Kasumi-1 (cell line): ENCODE results near the gene KIF27.
"Not testable (repeated sequence)": the region's sequence is repeated elsewhere in the genome, so short reads cannot be mapped to it uniquely, and the experiment has no call there.

Experiments
- DNase-seq, 2 experiments: peaks; one replicate each; lab custom pipeline; 2025; lab: John Stamatoyannopoulos, UW

Gene KIF27

DNA sequence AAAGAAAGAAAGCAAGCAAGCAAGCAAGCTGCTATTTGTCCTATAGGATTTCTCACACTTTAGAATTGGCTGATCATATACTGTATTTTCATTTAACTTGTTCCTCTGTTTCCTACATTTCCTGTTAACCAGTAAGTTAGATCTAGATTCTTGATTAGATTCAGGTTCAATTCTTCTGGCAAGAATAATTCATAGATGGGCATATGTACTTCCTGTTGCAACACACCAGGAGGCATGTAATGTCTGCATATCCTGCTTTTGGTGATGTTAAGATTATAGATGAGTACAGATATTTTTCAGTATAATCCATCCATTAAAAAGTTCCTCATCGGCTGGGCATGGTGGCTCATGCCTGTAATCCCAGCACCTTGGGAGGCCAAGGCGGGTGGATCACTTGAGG lies 10.8 kb upstream of the KIF27 start:
- DNase-seq, result peak in 1 of 2 experiments; percentile 27

DNA sequence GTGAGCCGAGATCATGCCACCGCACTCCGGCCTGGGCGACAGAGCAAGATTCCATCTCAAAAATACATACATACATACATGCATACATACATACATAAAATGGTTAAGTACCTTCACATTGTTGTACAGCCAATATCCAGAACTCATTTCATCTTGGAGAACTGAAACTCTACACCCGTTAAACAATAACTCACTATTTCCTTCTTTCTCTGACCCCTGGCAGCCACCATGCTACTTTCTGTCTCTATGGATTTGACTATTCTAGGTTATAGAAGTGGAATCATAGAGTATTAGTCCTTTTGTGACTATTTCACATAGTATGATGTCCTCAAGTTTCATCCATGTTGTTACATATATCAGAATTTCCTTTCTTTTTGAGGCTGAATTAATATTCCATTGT lies 9.6 kb upstream of the KIF27 start:
- no peak for DNase-seq

DNA sequence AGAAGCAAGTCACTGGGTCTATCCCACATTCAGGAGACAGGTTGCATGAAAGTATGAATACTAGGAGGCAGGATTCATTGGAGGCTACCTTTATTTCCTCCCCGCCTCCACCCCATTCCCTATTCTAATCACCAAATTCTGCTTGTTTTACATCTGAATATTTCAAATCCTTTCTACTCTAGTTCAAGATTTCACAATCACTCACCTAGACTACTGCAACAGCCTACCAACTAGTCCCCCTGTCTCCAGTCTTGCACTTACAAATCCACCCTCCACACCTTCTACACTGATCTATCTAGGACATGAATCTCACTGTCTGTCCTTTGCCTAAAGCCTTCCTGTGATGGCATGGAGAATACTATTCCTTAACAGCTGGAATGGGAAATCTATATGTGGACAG lies 6.4 kb upstream of the KIF27 start:
- no peak for DNase-seq

DNA sequence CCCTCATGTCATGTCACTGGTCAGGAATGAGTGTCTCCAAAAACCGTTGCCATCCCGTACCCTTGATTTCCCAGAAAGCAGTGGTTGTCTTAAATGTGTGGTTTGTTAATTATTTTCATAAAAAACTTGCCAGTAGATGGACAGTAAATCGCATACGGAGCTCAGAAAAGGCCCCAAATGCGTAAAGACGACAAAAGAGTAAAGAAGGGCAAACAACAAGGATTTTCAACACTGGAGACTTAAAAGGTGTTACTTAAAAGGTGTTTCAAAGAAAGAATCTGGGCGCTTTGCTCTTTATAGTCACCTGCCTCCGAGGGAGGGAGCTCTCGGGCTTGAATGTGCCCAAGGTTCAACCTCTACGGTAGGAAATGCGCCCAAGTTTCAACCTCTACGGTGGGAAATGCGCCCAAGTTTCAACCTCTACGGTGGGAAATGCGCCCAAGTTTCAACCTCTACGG lies 734 bp downstream of the KIF27 start:
- peak; percentile 70 to 74 for DNase-seq

DNA sequence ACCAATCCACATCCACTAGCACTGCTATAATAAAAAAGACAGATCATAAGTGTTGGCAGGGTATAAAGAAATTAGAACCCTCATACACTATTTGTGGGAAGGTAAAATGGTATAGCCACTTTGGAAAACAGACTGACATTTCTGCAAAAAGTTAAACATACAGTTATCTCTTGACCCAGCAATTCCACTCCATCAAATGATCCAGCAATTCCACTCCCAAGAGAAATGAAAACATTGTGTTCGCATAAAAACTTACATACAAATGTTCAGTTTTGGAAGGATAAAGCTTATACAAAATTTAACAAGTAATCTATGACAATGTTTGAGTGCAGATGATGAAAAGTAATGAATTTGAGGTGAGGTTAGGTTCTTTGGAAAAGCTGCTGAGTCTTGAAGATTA lies 2.1 kb downstream of the KIF27 start:
- DNase-seq, result no peak

- DNase-seq, result peak; percentile 56 to 59
These were observed 9.0 kb downstream of the KIF27 start for GRCh38 chr9:83912194-83912593.

DNA sequence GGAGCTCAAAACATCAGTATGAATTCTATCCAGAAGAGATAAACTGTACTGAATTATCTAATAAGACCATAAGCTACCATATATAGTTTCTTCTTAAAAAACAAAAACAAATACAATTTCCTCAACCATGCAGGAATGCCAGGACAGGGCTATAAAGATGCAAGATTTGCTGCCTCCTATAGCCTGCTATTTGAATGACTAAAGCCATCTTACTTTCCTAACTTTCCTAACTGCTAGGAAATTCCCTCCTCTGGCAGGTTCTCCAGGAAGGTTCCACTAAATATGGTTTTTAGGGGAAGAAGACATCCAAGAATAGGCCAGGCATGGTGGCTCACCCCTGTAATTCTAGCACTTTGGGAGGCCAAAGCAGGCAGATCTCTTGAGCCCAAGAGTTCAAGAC lies 15.1 kb downstream of the KIF27 start:
- no peak for DNase-seq

GRCh38 chr9:83900615-83901014 lies 20.6 kb downstream of the KIF27 start:
- DNase-seq, result not testable (repeated sequence)

GRCh38 chr9:83894301-83894700 lies 26.9 kb downstream of the KIF27 start:
- not testable (repeated sequence) for DNase-seq

DNA sequence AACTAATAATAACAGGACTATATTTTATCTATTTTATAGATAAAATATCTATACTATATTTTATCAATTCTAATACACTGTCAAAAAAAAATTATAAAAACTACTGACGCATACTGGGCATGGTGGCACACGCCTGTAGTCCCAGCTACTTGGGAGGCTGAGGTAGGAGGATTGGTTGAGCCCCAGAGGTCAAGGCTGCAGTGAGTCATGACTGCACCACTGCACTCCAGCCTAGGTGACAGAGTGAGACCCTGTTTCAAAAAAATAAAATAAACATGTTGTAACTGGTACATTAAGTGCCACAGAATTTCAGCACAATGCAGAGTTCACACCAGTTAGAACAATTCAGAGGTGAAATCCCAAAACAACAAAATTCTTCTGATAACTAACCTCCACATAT lies 34.7 kb downstream of the KIF27 start:
- DNase-seq, result not testable (repeated sequence)

GRCh38 chr9:83885559-83886240 lies 35.5 kb downstream of the KIF27 start:
- not testable (repeated sequence) for DNase-seq

- not testable (repeated sequence) for DNase-seq
These were observed 39.4 kb downstream of the KIF27 start for GRCh38 chr9:83881687-83882408.

- not testable (repeated sequence) for DNase-seq
These were observed 45.7 kb downstream of the KIF27 start for GRCh38 chr9:83875559-83875958.

- DNase-seq, result not testable (repeated sequence)
These were observed 71.3 kb downstream of the KIF27 start for GRCh38 chr9:83849895-83850294.

DNA sequence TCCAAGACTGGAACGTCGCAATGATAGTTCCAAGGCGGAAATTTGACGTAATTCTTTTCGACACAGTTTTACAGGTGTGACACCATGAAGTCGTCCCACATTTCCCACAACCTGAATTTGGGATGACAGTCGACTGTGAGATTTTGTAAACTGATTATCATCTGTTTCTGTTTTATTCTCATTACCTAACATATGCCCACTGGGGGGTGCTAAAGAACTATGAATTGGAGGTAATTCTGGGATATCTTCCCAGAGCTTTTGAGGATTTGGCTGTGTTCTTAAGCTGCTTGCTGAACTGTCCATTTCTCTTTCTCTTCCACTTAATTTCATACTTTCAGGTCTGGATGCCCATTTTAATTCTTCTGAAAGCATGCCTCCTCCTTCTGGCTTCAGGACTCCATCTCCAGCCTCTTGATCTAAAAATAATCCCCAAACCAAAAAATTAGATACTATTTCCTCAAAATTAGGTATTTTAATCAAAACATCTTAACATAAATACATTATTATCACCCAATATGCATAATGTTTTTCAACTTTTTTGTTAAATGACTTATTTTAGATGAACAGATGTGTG lies 84.1 kb downstream of the KIF27 start:
- not testable (repeated sequence) for DNase-seq

- not testable (repeated sequence) for DNase-seq
These were observed 90.7 kb downstream of the KIF27 start for GRCh38 chr9:83830426-83831071.

DNA sequence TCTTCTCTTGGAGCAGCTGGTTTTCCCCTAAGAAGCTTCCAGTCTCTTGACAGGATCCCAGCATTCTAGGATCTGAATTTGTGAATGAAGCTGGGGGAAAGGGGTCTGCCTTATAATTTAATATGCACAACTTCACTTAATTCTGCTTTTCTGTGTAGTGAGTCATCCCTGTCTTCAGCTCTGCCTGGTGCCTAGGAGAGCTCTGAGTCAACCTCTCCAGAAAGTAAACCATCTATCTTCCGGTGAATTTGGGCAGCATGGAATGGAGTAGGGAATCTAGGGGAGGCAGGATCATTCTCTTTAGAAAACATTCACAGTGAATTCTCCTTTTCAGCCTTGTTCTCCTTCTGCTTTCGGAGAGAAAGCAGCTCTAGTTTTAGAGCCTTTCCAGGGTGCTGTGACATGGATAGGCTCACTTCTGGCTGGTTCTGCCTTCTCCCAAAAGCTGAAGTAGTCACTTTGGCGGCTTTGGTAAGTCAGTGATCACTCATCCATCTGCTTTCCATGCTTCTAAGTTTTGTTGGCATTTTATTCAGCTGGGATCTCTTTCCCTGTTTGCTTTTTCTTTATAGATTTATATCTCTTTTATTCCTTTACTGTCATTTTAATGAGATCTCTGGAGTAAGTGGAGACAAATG lies 96.1 kb downstream of the KIF27 start:
- DNase-seq, result not testable (repeated sequence)

DNA sequence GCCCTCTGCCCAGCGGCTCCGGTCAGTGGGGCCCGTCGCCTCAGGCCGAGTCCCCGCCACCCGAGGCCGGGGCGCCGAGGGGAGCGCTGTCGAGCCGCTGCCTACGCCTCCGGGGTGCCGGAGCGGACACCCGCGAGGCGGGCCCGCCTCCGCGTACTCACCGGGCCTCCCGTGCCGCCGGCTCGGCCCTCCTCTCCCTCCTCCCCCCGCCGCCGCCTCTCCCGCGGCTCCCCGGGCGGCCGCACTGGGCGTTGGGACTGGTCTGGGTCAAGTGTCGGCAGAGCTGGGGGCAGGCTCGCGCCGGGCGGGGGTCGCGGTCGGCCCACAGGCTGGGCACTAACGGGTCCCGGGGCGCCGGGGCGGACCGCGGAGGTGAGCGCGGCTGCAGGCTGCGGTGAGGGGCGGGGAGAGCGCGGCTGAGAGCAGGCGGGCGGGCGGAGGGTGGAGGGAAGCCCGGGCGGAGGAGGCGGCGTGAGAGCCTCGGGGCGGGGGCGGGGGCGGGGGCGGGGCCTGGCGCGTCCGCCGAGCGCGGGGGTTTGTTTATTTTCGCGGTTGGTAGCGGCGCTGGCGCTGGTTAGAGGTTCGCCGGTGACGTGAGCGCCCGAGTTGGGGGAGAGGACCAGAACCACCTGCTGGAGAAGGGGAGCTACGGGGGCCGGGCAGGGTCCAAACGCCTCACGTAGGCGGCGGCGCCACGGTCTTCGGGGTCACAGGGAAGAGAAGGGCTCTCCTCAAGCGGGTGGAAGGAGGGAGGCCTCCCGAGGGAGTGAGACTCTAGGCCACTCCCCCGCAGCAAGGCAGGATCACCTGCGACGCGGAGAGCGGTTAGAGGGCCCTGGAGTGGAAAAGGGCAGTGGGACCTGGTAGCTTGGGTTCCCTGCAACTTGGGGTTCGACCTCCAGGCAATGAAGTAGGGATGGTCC lies 103.6 kb downstream of the KIF27 start, which contains the start of gene GKAP1:
Gene GKAP1 (minus strand): TSS at position 414 of the 923 bp plus-strand sequence. CDS start 11,252 bp downstream, outside the sequence.
- DNase-seq, result peak; percentile 38 to 40

GRCh38 chr9:83817011-83817355 lies 104.2 kb downstream of the KIF27 start:
- not testable (repeated sequence) for DNase-seq

GRCh38 chr9:83815120-83815519 lies 106.1 kb downstream of the KIF27 start:
- not testable (repeated sequence) for DNase-seq

GRCh38 chr9:83809213-83809612 lies 112.0 kb downstream of the KIF27 start:
- DNase-seq, result peak; percentile 47 to 71
